ENCODE data around the gene RAB20. TPM values are rescaled to one million over a fixed set of nuclear protein-coding genes. Genes with fewer than 3 reads are reported as not detected.
A peak's percentile ranks its signal among the peaks of the same experiment; 100 is the strongest.

The RAB20 gene
- total RNA-seq, 1 donor from 2014 or later: 8.2 TPM

- TF ChIP-seq, protein P1, sequence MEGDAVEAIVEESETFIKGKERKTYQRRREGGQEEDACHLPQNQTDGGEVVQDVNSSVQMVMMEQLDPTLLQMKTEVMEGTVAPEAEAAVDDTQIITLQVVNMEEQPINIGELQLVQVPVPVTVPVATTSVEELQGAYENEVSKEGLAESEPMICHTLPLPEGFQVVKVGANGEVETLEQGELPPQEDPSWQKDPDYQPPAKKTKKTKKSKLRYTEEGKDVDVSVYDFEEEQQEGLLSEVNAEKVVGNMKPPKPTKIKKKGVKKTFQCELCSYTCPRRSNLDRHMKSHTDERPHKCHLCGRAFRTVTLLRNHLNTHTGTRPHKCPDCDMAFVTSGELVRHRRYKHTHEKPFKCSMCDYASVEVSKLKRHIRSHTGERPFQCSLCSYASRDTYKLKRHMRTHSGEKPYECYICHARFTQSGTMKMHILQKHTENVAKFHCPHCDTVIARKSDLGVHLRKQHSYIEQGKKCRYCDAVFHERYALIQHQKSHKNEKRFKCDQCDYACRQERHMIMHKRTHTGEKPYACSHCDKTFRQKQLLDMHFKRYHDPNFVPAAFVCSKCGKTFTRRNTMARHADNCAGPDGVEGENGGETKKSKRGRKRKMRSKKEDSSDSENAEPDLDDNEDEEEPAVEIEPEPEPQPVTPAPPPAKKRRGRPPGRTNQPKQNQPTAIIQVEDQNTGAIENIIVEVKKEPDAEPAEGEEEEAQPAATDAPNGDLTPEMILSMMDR (IDR thresholded peaks at IDR 0.05; ENCODE audit: insufficient read depth, low read length, severe bottlenecking): peak; percentile 8
- H3K27me3 ChIP-seq (ENCODE audit: control insufficient read depth, insufficient read depth, low read length): no peaks in the 10 kb centered on the region
- H3K4me3 ChIP-seq (ENCODE audit: low read depth, low read length): no peak overlapping the region
- H3K36me3 ChIP-seq (ENCODE audit: control insufficient read depth, insufficient read depth, low read length): no peaks in the 10 kb centered on the region
- DNase-seq (ENCODE audit: low read depth) (peak; percentile 14), FAIRE-seq (no peak)
Measured at GRCh38 chr13:110565296-110565695, 3.8 kb upstream of the RAB20 start.

DNA sequence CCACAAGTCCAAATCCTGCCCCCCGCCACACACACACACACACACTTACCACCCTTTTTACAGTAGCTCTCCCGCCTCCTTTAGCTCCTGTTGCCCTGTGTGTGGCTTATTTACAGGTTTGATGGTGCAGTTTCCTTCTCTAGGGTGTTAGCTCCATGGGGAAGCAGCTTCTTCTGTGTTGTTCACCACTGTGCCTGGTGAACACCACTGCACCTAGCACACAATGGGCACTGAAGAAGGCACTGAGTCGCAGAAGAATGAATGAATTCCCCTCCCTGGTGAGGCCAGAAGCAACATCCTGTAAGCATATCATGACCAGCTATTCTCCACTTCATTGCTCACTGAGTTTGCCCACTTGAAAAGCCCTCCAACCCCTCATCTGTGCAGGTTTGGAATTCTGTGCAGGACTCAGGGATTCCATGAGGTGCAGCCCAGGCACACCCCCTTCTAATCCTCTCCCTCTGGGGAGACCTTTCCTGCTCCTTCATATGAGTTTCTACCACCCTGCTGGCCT is 3.0 kb upstream of the RAB20 start:
- Histone ChIP-seq H3K27me3 (ENCODE audit: control insufficient read depth, insufficient read depth, low read length) (no peaks in the 10 kb centered on the region), H3K36me3 (ENCODE audit: control insufficient read depth, insufficient read depth, low read length) (no peaks in the 10 kb centered on the region), H3K4me3 (ENCODE audit: low read depth, low read length) (no peak overlapping the region)
- FAIRE-seq (no peak), DNase-seq (ENCODE audit: low read depth) (no peak)
- TF ChIP-seq, protein P1 (IDR thresholded peaks at IDR 0.05; ENCODE audit: insufficient read depth, low read length, severe bottlenecking): no peak

GRCh38 chr13:110563463-110563774 is 1.9 kb upstream of the RAB20 start:
- TF ChIP-seq, protein P1 (IDR thresholded peaks at IDR 0.05; ENCODE audit: insufficient read depth, low read length, severe bottlenecking): no peak
- H3K27me3 ChIP-seq (ENCODE audit: control insufficient read depth, insufficient read depth, low read length): no peaks in the 10 kb centered on the region
- no peak overlapping the region for H3K4me3 ChIP-seq (ENCODE audit: low read depth, low read length)
- FAIRE-seq (no peak), DNase-seq (ENCODE audit: low read depth) (no peak)
- no peaks in the 10 kb centered on the region for H3K36me3 ChIP-seq (ENCODE audit: control insufficient read depth, insufficient read depth, low read length)

GRCh38 chr13:110562696-110563462 is 1.4 kb upstream of the RAB20 start:
- H3K4me3 ChIP-seq (ENCODE audit: low read depth, low read length): no peak overlapping the region
- no peak for FAIRE-seq
- no peak for DNase-seq (ENCODE audit: low read depth)
- H3K27me3 ChIP-seq (ENCODE audit: control insufficient read depth, insufficient read depth, low read length): no peaks in the 10 kb centered on the region
- no peaks in the 10 kb centered on the region for H3K36me3 ChIP-seq (ENCODE audit: control insufficient read depth, insufficient read depth, low read length)
- TF ChIP-seq, protein P1 (IDR thresholded peaks at IDR 0.05; ENCODE audit: insufficient read depth, low read length, severe bottlenecking): no peak

DNA sequence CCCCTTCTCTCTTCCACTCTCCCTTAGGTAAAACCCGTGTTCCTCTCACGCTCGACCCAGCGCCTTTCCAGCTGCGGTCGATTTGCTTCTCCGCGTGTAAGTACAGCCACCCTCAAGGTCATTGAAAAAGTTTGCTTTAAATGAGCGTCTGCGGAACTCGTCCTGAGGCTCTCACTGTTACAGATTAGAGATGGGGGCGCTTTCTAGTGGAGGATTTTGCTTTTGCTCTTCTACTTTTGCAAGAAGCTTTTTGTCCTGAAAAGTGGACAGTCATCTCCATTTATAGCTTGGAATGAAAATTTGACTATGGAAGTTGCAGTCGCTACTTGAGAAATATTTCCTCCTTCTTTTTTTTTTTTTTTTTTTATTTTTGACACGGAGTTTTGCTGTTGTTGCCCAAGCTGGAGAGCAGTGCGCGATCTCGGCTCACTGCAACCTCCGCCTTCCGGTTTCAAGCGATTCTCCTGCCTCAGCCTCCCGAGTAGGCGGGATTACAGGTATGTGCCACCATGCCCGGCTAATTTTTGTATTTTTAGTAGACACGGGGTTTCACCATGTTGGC is 595 bp upstream of the RAB20 start:
- peak; percentile 29 for DNase-seq (ENCODE audit: low read depth)
- TF ChIP-seq, protein P1 (IDR thresholded peaks at IDR 0.05; ENCODE audit: insufficient read depth, low read length, severe bottlenecking): no peak
- Histone ChIP-seq H3K4me3 (ENCODE audit: low read depth, low read length) (peak overlapping the region; percentile 72), H3K27me3 (ENCODE audit: control insufficient read depth, insufficient read depth, low read length) (no peaks in the 10 kb centered on the region), H3K36me3 (ENCODE audit: control insufficient read depth, insufficient read depth, low read length) (no peaks in the 10 kb centered on the region)
- no peak for FAIRE-seq
